Thyroid gland (tissue), 4 donors: Measurements from ENCODE around the gene MACC1. TPM values are rescaled to one million over a fixed set of nuclear protein-coding genes. Genes with fewer than 3 reads are reported as not detected.

ENCODE experiments used
- DNase-seq, 2 donors: peaks; one replicate each; pipeline ENCODE4 v3.0.0-alpha.2; 2019
- H3K27ac ChIP-seq, 3 donors: fragments of 200-600 bp; sonication (generic); 1 replicate in 2 of 3; 2 replicates in 1 of 3; pipeline ENCODE4 v1.5.1; 2016 to 2019; ENCODE audit warnings: mild to moderate bottlenecking in 1 of 3, moderate library complexity in 1 of 3
- H3K27me3 ChIP-seq: fragments of 200-600 bp; sonication (generic); one replicate; pipeline ENCODE4 v1.5.1; 2019
- H3K36me3 ChIP-seq, 2 donors: fragments of 200-600 bp; sonication (generic); one replicate each; pipeline ENCODE4 v1.5.1; 2016 to 2019
- H3K4me1 ChIP-seq, 2 donors: fragments of 200-600 bp; sonication (generic); one replicate each; pipeline ENCODE4 v1.5.1; 2017 to 2019
- H3K4me3 ChIP-seq, 3 donors: fragments of 200-600 bp; sonication (generic); replicated peaks in 1 of 3; 1 replicate in 2 of 3; 2 replicates in 1 of 3; pipeline ENCODE4 v1.5.1; 2016; ENCODE audit warnings: mild to moderate bottlenecking in 1 of 3
- H3K9me3 ChIP-seq: fragments of 200-600 bp; sonication (generic); one replicate; pipeline ENCODE4 v1.5.1; 2017
- CTCF ChIP-seq, 6 experiments: fragments of 200-600 bp in 3 of 6; fragments of 450-650 bp in 3 of 6; sonication (generic) in 3 of 6; IDR thresholded peaks; one replicate each; pipeline ENCODE4 v1.5.1; 2016 to 2019; ENCODE audit warnings: antibody characterized with exemption in 6 of 6, mild to moderate bottlenecking in 2 of 6, inconsistent platforms in 1 of 6, moderate library complexity in 1 of 6
- POLR2A ChIP-seq, 2 donors: fragments of 450-650 bp; IDR thresholded peaks; one replicate each; pipeline ENCODE4 v1.6.1; 2017; ENCODE audit warnings: antibody characterized with exemption in 2 of 2, mild to moderate bottlenecking in 2 of 2, moderate library complexity in 1 of 2
- WGBS, 2 donors: methylation state at CpG; one replicate each; pipeline ENCODE4 v1.1.5; 2017; 5-methylcytosine and 5-hydroxymethylcytosine counted together
- intact Hi-C: fragments of 100-400 bp; cut with DNase I; formaldehyde crosslinking; loops from one replicate; pipeline ENCODE4 v1.15.1; 2023
- total RNA-seq, 4 donors: library from RNA; depleted of rRNA; stranded (reverse); fragments of >200 nt; gene quantifications; one replicate each; pipeline ENCODE4 v1.2.3, GENCODE V29; 2016

The MACC1 gene
- total RNA-seq, 4 donors from 2014 or later = 2.6 to 7.7 (median 3.6) TPM

GRCh38 chr7:20141666-20142065 is 75.5 kb downstream of the MACC1 start:
- no peak for TF ChIP-seq CTCF (IDR thresholded peaks at IDR 0.05)
- no peak for TF ChIP-seq POLR2A (IDR thresholded peaks at IDR 0.05)
- H3K27me3 ChIP-seq = no peaks in the 10 kb centered on the region
- H3K4me3 ChIP-seq = no peak overlapping the region
- H3K36me3 ChIP-seq = no peaks in the 10 kb centered on the region
- 78 to 86% methylated on average over 4 of the region's 4 CpGs for WGBS, 2 donors
- intact Hi-C loops = no loop called here
- no peak for DNase-seq
- H3K27ac ChIP-seq = no peak overlapping the region
- H3K9me3 ChIP-seq = no peaks in the 10 kb centered on the region
- no peaks in the 10 kb centered on the region for H3K4me1 ChIP-seq

- Histone ChIP-seq H3K4me3 (no peak overlapping the region), H3K4me1 (no peaks in the 10 kb centered on the region), H3K27me3 (no peaks in the 10 kb centered on the region), H3K9me3 (no peaks in the 10 kb centered on the region), H3K36me3 (no peaks in the 10 kb centered on the region), H3K27ac (no peak overlapping the region)
- TF ChIP-seq CTCF (IDR thresholded peaks at IDR 0.05) (no peak), POLR2A (IDR thresholded peaks at IDR 0.05) (no peak)
- WGBS, 2 donors = 79% methylated on average over 2 of the region's 2 CpGs
- DNase-seq = no peak
- intact Hi-C loops = no loop called here
Observed at GRCh38 chr7:20141002-20141345, 76.2 kb downstream of the MACC1 start.

- no peak overlapping the region for H3K4me3 ChIP-seq
- 66 to 71% methylated on average over 4 of the region's 4 CpGs for WGBS, 2 donors
- H3K27ac ChIP-seq = no peak overlapping the region
- no peak for TF ChIP-seq POLR2A (IDR thresholded peaks at IDR 0.05)
- no peak for TF ChIP-seq CTCF (IDR thresholded peaks at IDR 0.05)
- no peak for DNase-seq
- no peaks in the 10 kb centered on the region for H3K9me3 ChIP-seq
- H3K36me3 ChIP-seq = no peaks in the 10 kb centered on the region
- no peaks in the 10 kb centered on the region for H3K27me3 ChIP-seq
- H3K4me1 ChIP-seq = no peaks in the 10 kb centered on the region
- intact Hi-C loops = no loop called here
Observed at GRCh38 chr7:20140291-20141001, 76.7 kb downstream of the MACC1 start.

GRCh38 chr7:20136647-20137046 is 80.5 kb downstream of the MACC1 start:
- no peaks in the 10 kb centered on the region for H3K9me3 ChIP-seq
- H3K4me3 ChIP-seq = no peak overlapping the region
- H3K27ac ChIP-seq = no peak overlapping the region
- 95 to 96% methylated on average over 2 of the region's 2 CpGs for WGBS, 2 donors
- intact Hi-C loops = no loop called here
- H3K27me3 ChIP-seq = no peaks in the 10 kb centered on the region
- no peaks in the 10 kb centered on the region for H3K4me1 ChIP-seq
- no peak for DNase-seq
- no peaks in the 10 kb centered on the region for H3K36me3 ChIP-seq
- no peak for TF ChIP-seq POLR2A (IDR thresholded peaks at IDR 0.05)
- TF ChIP-seq CTCF (IDR thresholded peaks at IDR 0.05) = no peak

- Histone ChIP-seq H3K27ac (no peak overlapping the region), H3K4me3 (no peak overlapping the region), H3K27me3 (no peaks in the 10 kb centered on the region), H3K36me3 (no peaks in the 10 kb centered on the region), H3K4me1 (no peaks in the 10 kb centered on the region), H3K9me3 (no peaks in the 10 kb centered on the region)
- DNase-seq = no peak
- TF ChIP-seq CTCF (IDR thresholded peaks at IDR 0.05) (no peak), POLR2A (IDR thresholded peaks at IDR 0.05) (no peak)
- intact Hi-C loops = no loop called here
Observed at GRCh38 chr7:20133803-20134202, 83.4 kb downstream of the MACC1 start.
